Erythroblast (primary cell): ENCODE measurements around the gene FRMD3.

Experiments used
- DNase-seq, 2 experiments: peaks; one replicate each; lab custom pipeline; 2025; lab: John Stamatoyannopoulos, UW
- GATA1 ChIP-seq: IDR thresholded peaks from 2 replicates; pipeline ENCODE4 v1.6.1; 2011; ENCODE audit warnings: low read depth, mild to moderate bottlenecking, control low read depth, low read length, moderate library complexity
- POLR2A ChIP-seq: IDR thresholded peaks from 2 replicates; pipeline ENCODE4 v1.6.1; 2011; ENCODE audit warnings: mild to moderate bottlenecking, low read length

FRMD3 gene

GRCh38 chr9:83448626-83449025, 89.6 kb downstream of the FRMD3 start:
- TF ChIP-seq POLR2A (no peak), GATA1 (no peak)
- DNase-seq, result no peak

- TF ChIP-seq GATA1, result no peak
- no peak for TF ChIP-seq POLR2A
- no peak for DNase-seq
Observed at GRCh38 chr9:83447351-83447750, 90.8 kb downstream of the FRMD3 start.

GRCh38 chr9:83445703-83446265, 92.4 kb downstream of the FRMD3 start:
- TF ChIP-seq POLR2A (no peak), GATA1 (no peak)
- DNase-seq, result no peak

- TF ChIP-seq POLR2A (no peak), GATA1 (no peak)
- DNase-seq, result no peak
Observed at GRCh38 chr9:83444110-83444509, 94.1 kb downstream of the FRMD3 start.

- no peak for DNase-seq
- TF ChIP-seq POLR2A (no peak), GATA1 (no peak)
Observed at GRCh38 chr9:83441390-83441789, 96.8 kb downstream of the FRMD3 start.

GRCh38 chr9:83440641-83441040, 97.6 kb downstream of the FRMD3 start:
- no peak for TF ChIP-seq POLR2A
- no peak for TF ChIP-seq GATA1
- DNase-seq, result no peak

DNA sequence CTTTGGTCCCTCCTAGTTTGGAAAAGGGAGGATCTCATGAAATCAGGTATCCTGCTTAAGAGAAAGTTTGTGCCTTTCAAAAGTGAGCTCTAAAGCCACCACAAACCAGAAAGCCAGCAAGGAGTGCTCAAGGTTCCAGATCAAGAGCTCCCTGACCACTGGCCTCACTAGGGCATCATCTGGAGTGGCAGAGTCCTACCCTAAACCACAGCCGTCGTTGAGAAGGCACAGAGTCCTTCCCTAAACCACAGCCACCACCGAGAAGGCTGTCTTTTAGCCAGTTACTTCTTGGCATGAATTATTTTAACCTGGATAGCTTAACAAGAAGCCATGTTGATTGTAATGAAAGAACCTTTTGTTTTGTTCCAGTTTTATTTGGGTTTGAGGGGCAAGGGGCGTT, 102.9 kb downstream of the FRMD3 start:
- no peak for TF ChIP-seq POLR2A
- TF ChIP-seq GATA1, result no peak
- DNase-seq, result no peak

DNA sequence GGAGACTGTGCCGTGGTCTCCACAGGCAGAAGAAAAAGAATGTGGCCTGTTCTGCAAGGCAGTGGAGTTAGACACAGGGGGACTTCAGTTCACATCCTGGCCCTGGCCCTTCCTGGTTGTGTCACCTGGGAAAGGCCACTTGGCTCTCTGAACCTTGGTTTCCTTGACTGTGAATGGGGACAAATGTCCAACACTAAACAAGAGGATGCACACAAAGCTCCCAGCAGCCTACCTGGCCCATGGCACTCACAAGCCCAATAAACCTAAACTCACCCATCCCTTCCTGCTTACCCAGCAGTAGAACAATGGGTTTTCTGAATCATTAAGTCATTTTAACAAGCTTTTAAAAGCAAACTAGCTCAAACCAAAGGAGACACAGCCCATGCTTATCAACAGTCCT, 103.9 kb downstream of the FRMD3 start:
- DNase-seq, result no peak
- TF ChIP-seq GATA1, result no peak
- TF ChIP-seq POLR2A, result no peak

GRCh38 chr9:83433846-83434245, 104.4 kb downstream of the FRMD3 start:
- no peak for TF ChIP-seq GATA1
- no peak for TF ChIP-seq POLR2A
- no peak for DNase-seq

DNA sequence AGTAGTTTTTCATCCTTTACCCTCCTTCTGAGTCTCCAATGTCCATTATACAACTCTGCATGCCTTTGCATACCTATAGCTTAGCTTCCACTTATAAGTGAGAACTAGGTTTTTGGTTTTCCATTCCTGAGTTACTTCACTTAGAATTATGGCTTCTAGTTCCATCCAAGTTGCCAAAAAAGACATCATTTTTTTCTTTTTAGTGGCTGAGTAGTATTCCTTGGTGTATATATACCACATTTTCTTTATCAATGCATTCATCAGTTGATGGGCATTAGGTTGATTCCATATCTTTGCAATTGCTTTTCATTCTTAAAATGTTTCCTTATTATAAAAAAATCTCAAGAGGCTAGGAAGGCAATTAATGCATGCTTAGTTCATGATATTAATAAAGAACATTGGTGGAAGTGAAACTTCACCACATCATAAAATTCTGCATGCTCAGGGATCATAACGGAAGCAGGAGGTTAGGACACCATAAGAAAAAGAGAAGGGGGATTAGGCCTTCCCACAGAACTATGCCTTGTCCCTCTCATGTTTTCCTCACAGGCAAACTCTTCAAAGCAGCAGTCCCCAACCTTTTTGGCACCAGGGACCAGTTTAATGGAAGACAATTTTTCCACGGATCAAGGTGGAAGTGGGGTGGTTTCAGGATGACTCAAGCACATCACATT, 105.2 kb downstream of the FRMD3 start:
- DNase-seq, result no peak
- TF ChIP-seq POLR2A (no peak), GATA1 (no peak)

GRCh38 chr9:83432104-83432627, 106.0 kb downstream of the FRMD3 start:
- no peak for TF ChIP-seq GATA1
- no peak for TF ChIP-seq POLR2A
- no peak for DNase-seq

GRCh38 chr9:83431101-83432060, 106.8 kb downstream of the FRMD3 start:
- no peak for DNase-seq
- TF ChIP-seq POLR2A (no peak), GATA1 (no peak)

DNA sequence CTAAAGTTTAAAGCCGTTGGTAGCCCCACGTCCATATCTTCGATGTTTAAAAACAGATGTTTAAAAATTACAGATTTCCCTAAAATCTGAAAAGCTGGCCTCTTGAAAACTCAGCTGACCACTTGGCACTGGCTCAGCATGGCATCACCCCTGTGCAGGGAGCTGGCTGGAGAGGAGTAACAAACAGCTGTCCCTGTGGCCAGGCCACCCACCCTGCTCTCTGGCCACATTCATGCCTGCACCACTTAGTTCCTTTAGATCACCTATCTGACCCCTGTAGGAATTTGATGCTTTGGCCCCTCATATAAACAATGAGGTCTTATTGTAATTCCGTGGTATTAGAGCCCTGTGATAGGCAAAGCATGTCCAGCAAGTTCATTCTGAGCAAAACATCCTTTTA, 107.5 kb downstream of the FRMD3 start:
- no peak for DNase-seq
- TF ChIP-seq POLR2A, result no peak
- no peak for TF ChIP-seq GATA1

GRCh38 chr9:83429229-83429628, 109.0 kb downstream of the FRMD3 start:
- no peak for DNase-seq
- TF ChIP-seq GATA1 (no peak), POLR2A (no peak)
